A673 (cell line): ENCODE results near the gene KLLN.

Experiments used
- EZH2 ChIP-seq: fragments of 200-600 bp; sonication (generic); IDR thresholded peaks from 2 replicates; pipeline ENCODE4 v1.6.1; 2017; ENCODE audit warnings: borderline replicate concordance, low read depth, mild to moderate bottlenecking, mixed read lengths, antibody characterized with exemption, low read length; ENCODE audit not compliant: poor library complexity, severe bottlenecking
- TF ChIP-seq, protein P1 (sequence below): fragments of 300-800, 200-600 bp; sonication (generic); conservative IDR thresholded peaks from 2 replicates; pipeline ENCODE4 v1.5.1; 2017; ENCODE audit warnings: low read depth, mild to moderate bottlenecking, antibody characterized with exemption, low read length, moderate library complexity, mixed read lengths

DNA sequence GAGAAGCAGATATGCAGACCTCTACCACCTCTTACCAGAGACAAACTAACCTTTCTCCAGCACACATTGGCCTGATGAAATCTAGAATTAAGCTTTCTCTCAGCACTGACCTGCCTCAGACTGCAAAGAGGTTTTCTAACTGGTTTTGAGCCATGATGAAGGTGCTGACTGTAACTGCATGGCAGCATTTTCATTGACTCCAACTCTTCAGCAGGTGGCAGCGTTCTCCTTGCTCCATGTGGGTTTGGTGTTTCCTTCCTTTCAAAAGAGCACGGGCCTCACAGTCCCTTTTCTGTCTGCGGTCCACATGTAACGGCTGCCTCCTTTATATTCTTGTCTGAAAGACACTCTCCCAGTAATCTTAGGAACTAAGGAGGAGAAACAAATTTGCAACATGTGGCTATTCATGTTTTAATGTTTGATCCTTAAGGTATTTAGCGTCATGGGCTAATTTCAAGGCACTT lies 12.6 kb downstream of the KLLN start:
- TF ChIP-seq, protein P1, sequence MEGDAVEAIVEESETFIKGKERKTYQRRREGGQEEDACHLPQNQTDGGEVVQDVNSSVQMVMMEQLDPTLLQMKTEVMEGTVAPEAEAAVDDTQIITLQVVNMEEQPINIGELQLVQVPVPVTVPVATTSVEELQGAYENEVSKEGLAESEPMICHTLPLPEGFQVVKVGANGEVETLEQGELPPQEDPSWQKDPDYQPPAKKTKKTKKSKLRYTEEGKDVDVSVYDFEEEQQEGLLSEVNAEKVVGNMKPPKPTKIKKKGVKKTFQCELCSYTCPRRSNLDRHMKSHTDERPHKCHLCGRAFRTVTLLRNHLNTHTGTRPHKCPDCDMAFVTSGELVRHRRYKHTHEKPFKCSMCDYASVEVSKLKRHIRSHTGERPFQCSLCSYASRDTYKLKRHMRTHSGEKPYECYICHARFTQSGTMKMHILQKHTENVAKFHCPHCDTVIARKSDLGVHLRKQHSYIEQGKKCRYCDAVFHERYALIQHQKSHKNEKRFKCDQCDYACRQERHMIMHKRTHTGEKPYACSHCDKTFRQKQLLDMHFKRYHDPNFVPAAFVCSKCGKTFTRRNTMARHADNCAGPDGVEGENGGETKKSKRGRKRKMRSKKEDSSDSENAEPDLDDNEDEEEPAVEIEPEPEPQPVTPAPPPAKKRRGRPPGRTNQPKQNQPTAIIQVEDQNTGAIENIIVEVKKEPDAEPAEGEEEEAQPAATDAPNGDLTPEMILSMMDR = peak; percentile 72
- TF ChIP-seq EZH2 = no peak
